Frontal cortex (tissue), 4 donors: Measurements from ENCODE around the gene DSE. TPM values are rescaled to one million over a fixed set of nuclear protein-coding genes. Genes with fewer than 3 reads are reported as not detected.

ENCODE experiments used
- DNase-seq, 2 donors: peaks; one replicate each; pipeline ENCODE4 v3.0.0; 2012; ENCODE audit warnings: low spot score in 2 of 2
- FAIRE-seq: peaks from 2 replicates; lab custom pipeline; 2012; peaks lifted over from hg19 to GRCh38; lab: Jason Lieb, UNC
- total RNA-seq: library from RNA; depleted of rRNA; stranded (reverse); fragments of >200 nt; gene quantifications from one replicate; pipeline ENCODE4 v1.2.3, GENCODE V29; 2014
- donor health status: control.
- donor health status: control.
- donor health status: control.

DSE gene
- total RNA-seq, 1 donor from 2014 or later, result 20.4 TPM

DNA sequence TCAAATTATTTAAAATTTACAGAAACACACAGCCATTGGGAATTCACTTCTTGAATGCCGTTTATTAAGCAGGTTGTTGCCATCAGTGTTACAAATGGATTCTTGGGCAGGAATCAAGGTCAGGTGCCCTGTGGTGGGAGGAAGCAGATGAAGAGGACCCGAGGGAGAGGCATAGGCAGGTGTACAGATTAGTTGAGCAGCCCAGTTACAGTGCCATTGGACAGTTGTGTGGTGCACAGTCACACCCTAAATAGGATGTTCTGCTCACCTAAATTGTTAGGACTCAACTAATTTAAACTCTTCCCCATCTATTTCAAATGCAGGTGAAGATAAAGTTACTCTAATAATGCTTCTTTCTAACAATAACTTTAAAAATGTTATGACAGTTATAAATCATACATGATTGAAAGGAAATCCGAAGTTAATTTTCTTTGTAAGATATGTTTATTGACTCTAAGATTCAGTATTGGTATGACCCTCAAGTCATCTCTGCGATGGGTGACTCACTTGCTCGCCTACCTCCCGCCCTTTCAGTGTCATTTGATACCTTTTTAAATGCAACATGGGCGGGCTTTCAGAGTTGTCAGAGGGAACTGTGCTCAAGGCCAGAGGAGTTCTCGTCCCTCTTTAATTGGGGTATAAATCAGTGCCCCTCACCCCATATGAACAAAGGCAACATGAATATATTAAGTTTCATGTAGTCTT lies 35.1 kb downstream of the DSE start:
- no peak for FAIRE-seq
- no peak for DNase-seq

DNA sequence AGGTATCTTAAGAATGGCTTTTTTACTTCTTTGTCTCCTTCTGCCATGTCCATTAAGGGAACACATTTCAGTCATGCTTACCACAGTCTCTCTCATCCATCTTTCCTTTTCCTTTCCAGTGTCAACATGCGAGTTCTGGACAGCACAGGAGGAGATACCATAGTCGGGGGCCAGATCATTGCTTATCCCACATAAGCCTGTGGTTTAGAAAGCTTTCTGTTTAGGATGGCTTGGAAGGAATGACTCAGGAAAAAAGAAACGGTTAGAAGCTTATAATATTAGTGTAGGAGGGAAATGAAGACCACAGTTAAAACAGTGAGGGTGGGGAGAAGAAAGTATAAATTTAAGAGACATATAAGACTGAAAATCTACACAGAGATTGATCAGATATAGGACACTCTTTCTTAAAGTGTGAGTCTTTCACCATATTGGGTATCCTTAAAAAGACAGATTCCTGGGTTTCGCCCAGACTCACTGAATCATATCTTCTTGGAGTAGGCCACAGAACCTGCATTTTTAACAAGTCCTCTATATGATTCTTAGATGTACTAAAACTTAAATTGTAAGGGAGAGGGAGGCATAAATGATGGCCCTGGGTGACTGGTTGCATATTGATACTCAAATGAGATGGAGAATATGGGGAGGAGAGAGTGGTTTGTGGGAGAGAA lies 36.1 kb downstream of the DSE start:
- FAIRE-seq (no peak), DNase-seq (no peak)

DNA sequence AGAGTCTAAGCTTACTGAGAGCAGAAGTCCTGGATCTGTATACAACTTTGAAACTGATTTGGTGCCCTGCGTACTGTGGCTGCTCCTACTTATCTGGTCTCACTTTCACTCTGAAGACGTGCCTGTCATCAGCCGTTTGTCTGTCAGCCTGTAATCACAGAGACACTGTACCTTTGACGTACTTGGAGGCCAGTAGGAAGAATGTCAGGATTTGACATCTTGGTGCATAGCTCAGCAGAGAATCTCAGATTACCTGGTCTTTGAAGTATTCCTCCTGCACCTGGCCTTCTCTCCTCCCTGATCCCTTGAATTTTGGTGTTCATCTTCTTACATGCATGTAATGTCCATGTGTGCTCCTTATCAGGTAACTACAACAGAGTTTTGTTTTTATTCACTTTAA lies 37.7 kb downstream of the DSE start:
- FAIRE-seq, result no peak
- no peak for DNase-seq

DNA sequence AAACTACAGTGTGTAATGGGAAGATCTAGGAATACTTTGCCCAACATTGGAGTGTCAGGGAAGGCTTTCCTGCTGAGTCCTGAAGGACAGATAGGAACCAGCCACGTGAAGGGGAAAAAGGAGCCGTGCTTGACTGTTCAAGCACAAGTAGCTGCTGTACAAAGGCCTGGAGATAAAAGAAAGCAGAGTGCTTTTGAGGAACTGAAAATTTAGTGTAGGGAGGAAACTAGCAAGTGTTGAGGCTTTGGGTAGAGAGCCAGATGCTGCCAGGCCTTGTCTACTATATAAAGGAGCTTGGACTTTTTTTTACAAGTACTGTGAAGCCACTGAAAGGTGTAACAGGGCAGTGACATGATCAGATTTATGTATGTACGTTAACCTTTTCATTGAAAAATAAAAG lies 39.0 kb downstream of the DSE start:
- FAIRE-seq, result no peak
- no peak for DNase-seq

DNA sequence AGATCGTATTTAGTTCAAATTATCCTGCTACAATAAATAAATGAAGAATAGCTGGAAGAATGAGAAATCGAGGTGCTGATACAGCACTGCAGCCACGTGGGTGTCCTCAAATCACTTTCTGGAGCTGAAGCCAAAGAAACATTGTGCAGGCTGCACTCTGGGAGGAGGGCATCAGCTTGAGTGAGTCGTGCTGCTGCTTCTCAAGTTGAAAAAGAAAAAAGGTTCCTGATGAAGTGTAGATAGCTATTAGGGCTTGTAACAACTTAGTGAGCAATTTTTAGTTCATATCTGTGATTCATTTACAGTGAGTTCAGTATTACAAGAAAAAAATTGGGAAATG lies 40.5 kb downstream of the DSE start:
- DNase-seq (peak in 1 of 2 donors; percentile 18), FAIRE-seq (no peak)

DNA sequence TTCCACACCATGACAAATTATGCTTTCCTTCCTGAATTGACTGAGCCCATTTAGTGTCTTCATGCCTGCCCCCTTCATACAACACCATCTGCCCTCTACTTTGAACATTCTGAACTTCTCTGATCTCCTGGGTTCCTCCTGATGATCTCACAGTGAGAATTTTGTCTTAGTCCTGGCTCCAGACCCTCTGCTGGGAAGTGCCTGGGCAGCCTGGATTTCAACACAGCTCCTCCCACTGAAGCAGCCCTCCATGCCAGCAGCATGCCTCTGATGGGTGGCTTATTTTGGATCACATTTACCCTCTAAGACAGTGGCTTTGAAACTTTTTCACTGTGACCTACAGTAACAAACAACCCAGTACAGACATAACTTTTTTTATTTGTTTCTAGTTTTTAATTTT lies 41.5 kb downstream of the DSE start:
- FAIRE-seq, result no peak
- DNase-seq, result no peak

DNA sequence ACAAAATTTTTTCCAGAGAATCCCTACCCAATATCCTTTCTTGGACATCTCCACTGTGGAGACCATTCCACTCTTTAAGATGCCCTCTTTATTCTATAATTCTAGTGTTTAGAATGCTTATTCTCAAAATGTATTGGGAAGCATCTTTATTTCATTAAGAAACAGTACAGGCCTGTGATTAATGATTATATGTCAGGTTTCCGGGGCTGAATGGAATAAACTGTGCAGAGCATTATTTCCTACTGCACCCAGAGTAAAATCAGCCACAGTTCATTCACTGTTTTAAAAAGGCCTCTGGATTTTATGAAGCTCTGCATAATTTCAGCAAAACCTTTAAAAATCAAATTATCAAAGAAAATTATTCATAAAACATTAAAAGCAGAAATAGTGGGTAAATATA lies 42.6 kb downstream of the DSE start:
- DNase-seq (no peak), FAIRE-seq (no peak)

DNA sequence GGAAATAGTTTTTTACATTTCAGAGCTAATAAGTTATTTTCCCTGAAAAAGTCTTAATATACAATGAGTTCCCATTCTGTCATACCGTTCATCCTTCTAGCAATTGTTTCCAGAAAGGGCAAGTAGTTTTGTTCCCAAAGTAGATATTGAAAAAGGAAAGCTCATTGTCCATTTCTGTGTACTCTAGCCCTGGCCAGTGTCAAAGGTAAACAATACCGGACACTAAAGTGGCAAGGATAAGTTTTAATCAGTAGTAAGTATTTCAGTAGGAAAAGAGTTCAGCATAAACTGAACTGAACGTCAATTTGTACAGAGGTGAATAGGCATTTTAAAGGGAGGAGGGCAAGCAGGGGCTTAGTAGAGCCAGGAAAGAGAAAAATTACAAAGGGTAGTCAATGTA lies 46.9 kb downstream of the DSE start:
- DNase-seq, result no peak
- no peak for FAIRE-seq

DNA sequence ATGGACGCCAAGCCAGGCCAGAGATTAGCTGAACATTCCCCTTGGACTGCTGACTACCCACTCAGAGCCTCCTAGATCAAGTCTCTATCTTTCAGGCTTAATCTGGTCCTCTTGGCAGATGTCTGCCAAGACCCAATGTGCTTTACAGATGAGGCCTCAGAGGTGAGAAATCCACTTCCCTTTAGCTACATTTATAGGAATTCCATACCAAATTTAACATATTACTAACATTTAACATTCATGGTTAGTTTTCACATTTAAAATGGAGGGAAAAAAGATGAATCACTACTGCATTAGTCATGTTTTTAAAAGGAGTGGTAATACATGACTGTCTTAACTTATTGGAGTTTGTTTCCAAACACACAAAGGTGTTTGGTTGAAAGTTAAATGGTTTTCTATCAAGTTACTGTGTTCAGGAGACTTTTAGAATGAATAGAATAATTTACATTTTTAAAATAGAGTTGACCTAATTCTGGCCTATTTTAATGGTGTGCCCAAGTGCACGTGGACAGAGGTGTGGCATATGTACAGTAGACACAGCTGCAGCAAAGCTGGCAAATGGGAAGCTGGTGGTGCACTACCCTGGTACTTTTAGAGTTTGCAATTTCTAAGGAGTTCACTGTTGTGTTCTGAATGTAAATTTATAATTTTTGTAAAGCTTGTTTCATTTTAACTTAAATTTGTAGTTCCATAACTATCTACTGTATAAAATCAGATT lies 48.5 kb downstream of the DSE start:
- no peak for DNase-seq

DNA sequence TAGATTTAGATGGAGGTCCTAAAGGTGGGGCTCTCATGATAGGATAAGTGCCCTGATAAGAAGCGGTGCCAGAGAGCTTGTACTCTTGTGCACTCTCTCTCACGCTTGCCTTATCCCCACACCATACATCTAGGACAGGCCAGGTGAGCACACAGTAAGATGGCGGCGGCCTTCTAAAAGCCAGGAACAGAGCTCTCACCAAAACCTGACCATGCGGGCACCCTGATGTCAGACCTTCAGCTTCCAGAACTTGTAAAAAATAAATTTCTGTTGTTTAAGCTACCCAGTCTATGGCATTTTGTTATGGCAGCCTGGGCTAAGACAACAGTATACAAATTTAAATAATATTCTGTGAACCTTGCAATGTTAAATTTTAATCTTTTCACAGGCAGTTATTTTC lies 49.6 kb downstream of the DSE start:
- DNase-seq (no peak), FAIRE-seq (no peak)

More for the DNA sequence above, 48.5 kb downstream of the DSE start:
- no peak for FAIRE-seq

DNA sequence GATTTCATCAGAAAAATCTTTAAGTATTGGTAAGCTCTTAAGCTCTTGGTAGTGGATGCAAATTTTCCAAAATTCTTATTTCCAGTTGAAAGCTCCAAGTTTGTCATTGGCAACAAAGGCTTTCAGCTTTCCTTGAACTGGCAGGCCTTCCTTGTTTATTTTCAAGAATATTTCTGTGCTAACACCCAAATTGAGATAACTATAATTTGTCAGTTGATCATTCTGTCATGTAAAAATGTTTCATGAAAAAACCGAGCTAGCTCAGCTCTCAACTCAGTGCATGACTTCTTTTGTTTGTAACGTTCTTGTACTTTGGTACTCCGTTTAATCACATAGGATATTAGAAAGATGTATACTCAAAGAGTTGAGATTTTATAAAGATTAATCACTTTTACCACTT lies 51.5 kb downstream of the DSE start:
- DNase-seq (no peak), FAIRE-seq (no peak)

DNA sequence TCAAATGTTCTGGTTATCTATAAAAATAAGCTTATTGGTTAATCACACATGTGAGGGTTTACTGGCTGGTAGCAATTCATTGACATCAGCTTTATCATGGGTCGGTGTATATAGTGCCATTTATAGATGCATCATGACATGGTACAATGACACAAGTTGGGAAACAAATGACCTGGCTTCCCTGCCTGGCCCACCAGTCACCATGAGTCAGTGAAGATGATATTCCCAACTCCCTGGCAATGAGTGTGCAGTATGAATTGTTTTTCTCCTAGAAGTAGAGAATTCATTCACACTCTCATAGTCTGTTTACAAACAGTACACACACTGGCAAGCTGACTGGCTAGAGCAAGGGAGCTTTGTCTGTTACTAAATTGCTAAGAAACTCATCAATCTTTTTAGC lies 53.3 kb downstream of the DSE start:
- FAIRE-seq (no peak), DNase-seq (no peak)

DNA sequence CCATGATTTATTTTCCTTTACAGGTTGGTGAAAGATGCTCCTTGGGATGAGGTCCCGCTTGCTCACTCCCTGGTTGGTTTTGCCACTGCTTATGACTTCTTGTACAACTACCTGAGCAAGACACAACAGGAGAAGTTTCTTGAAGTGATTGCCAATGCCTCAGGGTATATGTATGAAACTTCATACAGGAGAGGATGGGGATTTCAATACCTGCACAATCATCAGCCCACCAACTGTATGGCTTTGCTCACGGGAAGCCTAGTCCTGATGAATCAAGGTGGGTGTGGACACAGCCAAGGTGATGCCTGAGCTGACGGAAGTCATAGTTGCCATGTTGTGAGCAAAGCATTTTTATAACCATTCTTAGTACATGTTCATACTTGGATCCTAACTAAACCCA lies 55.8 kb downstream of the DSE start:
- no peak for DNase-seq
- FAIRE-seq, result no peak

DNA sequence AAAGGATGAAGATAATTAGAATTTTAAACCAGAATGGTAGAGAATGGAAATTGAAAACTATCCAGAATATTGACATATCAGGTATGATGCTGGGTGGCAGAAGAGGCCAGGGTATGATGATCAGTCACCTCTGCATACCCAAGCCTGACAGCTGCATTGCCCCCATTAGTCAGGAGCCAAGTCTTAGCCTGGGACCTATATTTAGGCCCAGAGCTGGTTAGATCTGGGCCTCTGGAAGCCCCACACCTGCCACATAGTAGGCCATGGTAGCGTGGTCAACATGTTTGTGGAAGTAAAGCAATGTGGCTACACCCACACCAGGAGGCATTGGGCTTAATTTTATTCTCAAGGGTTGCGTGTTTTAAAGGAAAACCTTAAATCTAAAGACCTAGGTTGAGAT lies 58.4 kb downstream of the DSE start:
- DNase-seq, result no peak
- FAIRE-seq, result no peak

DNA sequence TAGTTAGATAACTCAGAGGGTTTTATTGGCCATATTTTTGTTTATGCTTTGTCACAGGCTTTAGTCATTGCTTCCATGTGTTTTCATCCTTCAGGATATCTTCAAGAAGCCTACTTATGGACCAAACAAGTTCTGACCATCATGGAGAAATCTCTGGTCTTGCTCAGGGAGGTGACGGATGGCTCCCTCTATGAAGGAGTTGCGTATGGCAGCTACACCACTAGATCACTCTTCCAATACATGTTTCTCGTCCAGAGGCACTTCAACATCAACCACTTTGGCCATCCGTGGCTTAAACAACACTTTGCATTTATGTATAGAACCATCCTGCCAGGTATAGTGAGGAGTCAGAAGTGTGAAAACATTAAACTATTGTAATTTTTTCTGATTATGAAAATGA lies 60.1 kb downstream of the DSE start:
- no peak for DNase-seq
- no peak for FAIRE-seq

DNA sequence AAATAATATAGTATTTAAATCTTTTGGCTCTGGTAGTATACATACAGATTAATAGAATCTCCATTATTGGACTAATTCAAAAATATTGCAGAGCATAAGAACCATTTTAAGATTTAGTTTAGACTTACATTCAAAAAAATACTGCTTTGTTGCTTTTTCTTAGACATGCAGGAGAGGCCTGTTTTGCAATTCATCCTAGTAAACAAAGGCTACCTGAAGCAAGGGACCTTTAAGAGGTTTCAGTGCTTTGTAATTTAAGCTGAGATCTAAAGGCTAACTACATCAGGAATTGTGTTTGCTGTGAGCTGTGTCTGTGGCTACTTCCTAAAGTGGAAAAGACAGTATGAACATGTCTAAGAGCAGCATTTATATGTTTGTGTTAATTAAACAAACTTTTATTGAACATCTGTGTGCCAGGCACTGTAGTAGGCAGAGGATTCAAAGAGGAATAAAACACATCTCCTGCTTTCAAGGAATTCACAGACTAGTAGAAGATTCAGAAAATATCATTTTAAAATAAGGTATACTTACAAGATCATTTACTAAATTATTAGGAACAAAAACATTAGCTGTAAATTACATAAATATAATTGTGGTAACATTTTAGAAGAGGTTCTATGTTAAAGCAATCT lies 61.3 kb downstream of the DSE start:
- DNase-seq (no peak), FAIRE-seq (no peak)

DNA sequence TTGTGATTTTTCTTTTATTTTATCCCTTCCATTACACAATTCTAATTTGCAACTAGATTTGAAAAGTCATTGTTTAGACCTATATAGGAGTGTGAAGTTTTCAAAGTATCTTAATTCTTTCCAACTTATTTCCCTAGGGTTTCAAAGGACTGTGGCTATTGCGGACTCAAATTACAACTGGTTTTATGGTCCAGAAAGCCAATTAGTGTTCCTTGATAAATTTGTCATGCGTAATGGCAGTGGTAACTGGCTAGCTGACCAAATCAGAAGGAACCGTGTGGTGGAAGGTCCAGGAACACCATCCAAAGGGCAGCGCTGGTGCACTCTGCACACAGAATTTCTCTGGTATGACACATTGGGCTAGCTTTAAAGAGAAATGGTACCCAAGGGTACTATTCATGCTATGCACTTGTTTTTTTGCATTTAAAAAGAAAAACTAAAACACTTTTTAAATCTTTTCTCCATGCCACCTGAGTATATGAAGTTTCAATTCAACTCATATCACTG lies 62.5 kb downstream of the DSE start:
- no peak for FAIRE-seq

DNA sequence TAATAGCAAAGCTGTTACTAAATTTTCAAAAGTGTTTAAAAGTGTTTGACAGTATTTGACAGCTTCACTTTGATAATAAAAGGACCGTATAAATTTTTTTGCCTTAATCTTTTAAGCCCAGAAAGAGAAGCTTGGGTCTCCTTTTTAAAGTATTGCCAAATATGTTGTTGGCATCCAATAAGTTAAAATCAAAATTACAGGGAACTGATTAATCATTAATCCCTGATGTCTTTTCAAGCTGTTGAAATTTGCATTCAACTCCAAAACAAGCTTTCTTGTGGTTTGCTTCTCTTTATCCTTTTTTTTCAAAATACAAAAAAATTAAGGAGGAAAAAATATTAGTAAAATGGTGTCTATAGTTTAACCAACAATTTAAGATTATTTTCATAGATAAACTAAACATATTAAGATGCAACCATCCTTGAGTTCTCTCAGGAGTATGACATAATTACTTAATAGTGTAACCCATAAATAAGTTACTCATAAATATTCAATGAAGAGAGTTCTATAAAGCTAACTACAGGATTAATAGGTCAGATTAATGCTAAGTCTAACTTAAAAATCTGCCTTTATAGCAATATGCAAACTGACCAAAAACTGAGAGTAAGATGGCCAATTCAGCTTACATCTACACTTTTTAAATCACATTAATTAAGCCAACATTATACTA lies 63.4 kb downstream of the DSE start:
- DNase-seq (no peak), FAIRE-seq (no peak)

More for the DNA sequence above, 62.5 kb downstream of the DSE start:
- DNase-seq, result no peak

DNA sequence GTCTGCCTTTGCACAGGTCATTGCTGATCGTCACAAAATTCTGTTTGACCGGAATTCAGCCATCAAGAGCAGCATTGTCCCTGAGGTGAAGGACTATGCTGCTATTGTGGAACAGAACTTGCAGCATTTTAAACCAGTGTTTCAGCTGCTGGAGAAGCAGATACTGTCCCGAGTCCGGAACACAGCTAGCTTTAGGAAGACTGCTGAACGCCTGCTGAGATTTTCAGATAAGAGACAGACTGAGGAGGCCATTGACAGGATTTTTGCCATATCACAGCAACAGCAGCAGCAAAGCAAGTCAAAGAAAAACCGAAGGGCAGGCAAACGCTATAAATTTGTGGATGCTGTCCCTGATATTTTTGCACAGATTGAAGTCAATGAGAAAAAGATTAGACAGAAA lies 65.8 kb downstream of the DSE start:
- FAIRE-seq (no peak), DNase-seq (no peak)

DNA sequence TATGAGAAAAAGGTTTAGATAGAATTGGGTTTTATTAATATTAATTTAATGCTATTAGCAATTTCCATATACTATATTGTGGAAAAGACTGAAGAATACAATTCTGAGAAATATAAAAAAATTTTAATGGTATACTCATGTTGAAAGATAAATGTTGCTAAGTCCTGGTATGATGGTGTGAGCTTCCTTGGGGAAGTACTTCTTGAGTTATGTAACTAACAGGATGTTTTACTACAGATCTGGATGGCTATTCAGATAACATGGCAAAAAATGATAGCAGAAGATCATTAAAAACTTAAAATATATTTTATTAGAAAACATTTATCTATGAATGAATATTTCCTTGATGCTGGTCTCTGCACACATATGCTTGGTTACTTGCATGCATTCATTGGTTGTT lies 66.9 kb downstream of the DSE start:
- DNase-seq (no peak), FAIRE-seq (no peak)
